RWPE2 (cell line): ENCODE results near the gene FBXO45.
"Not testable (repeated sequence)": the region's sequence is repeated elsewhere in the genome, so short reads cannot be mapped to it uniquely, and the experiment has no call there.

Source experiments
- ATAC-seq: fragments of 200-7000 bp; cut with Tn5 transposase; 3 replicates; pipeline ENCODE4 v1.9.1; 2021; ENCODE audit warnings: low read depth
- DNase-seq: peaks from one replicate; pipeline ENCODE4 v3.0.0-alpha.2; 2020; ENCODE audit warnings: low spot score
- H3K27ac ChIP-seq: fragments of 450-650 bp; 2 replicates; pipeline ENCODE4 v1.5.1; 2017; ENCODE audit warnings: mild to moderate bottlenecking; ENCODE audit not compliant: poor library complexity, severe bottlenecking
- H3K27me3 ChIP-seq: fragments of 250-450 bp; sonication (Bioruptor Pico); 2 replicates; pipeline ENCODE4 v1.5.1; 2021; ENCODE audit warnings: mild to moderate bottlenecking, moderate library complexity; ENCODE audit not compliant: insufficient read depth, poor library complexity, severe bottlenecking
- H3K36me3 ChIP-seq: fragments of 250-450 bp; sonication (Bioruptor Pico); 2 replicates; pipeline ENCODE4 v1.5.1; 2020; ENCODE audit warnings: low read depth, mild to moderate bottlenecking, moderate library complexity
- H3K4me1 ChIP-seq: fragments of 250-450 bp; sonication (Bioruptor Pico); 2 replicates; pipeline ENCODE4 v1.5.1; 2021; ENCODE audit warnings: mild to moderate bottlenecking, moderate library complexity; ENCODE audit not compliant: insufficient read depth, poor library complexity, severe bottlenecking
- H3K4me3 ChIP-seq: fragments of 250-450 bp; sonication (Bioruptor Pico); 2 replicates; pipeline ENCODE4 v1.5.1; 2021; ENCODE audit warnings: mild to moderate bottlenecking, moderate library complexity; ENCODE audit not compliant: severe bottlenecking
- H3K9me3 ChIP-seq: fragments of 250-450 bp; sonication (Bioruptor Pico); 2 replicates; pipeline ENCODE4 v1.5.1; 2021; ENCODE audit warnings: mild to moderate bottlenecking, moderate library complexity; ENCODE audit not compliant: severe bottlenecking
- CTCF ChIP-seq: fragments of 450-650 bp; IDR thresholded peaks from one replicate; pipeline ENCODE4 v1.5.1; 2017; ENCODE audit warnings: mild to moderate bottlenecking, moderate library complexity; ENCODE audit not compliant: poor library complexity, severe bottlenecking

The FBXO45 gene

GRCh38 chr3:196547067-196547466, 21.4 kb upstream of the FBXO45 start:
- Histone ChIP-seq H3K36me3 (no peaks in the 10 kb centered on the region), H3K9me3 (peaks cover 5% of the 10 kb centered on the region), H3K27me3 (no peaks in the 10 kb centered on the region), H3K4me1 (no peaks in the 10 kb centered on the region), H3K4me3 (no peak overlapping the region), H3K27ac (no peak overlapping the region)
- ATAC-seq (no peak), DNase-seq (no peak)
- no peak for TF ChIP-seq CTCF

- not testable (repeated sequence) for H3K4me1 ChIP-seq, H3K27me3 ChIP-seq, H3K9me3 ChIP-seq, H3K4me3 ChIP-seq, ATAC-seq, H3K36me3 ChIP-seq, H3K27ac ChIP-seq, DNase-seq
Observed at GRCh38 chr3:196549312-196549711, 19.1 kb upstream of the FBXO45 start.

GRCh38 chr3:196550172-196550571, 18.3 kb upstream of the FBXO45 start:
- H3K9me3 ChIP-seq, H3K27me3 ChIP-seq, H3K36me3 ChIP-seq, H3K27ac ChIP-seq, H3K4me1 ChIP-seq, DNase-seq, ATAC-seq, H3K4me3 ChIP-seq: not testable (repeated sequence)

GRCh38 chr3:196552253-196552652, 16.2 kb upstream of the FBXO45 start:
- Histone ChIP-seq H3K27ac (no peak overlapping the region), H3K4me3 (no peak overlapping the region), H3K9me3 (peaks cover 5% of the 10 kb centered on the region), H3K27me3 (no peaks in the 10 kb centered on the region), H3K4me1 (no peaks in the 10 kb centered on the region), H3K36me3 (no peaks in the 10 kb centered on the region; the same call in 1 of the 2 replicates)
- TF ChIP-seq CTCF, result no peak
- DNase-seq (no peak), ATAC-seq (no peak)

GRCh38 chr3:196553551-196553950, 14.9 kb upstream of the FBXO45 start:
- Histone ChIP-seq H3K27me3 (no peaks in the 10 kb centered on the region), H3K4me3 (no peak overlapping the region), H3K27ac (no peak overlapping the region), H3K36me3 (no peaks in the 10 kb centered on the region; the same call in 1 of the 2 replicates), H3K4me1 (no peaks in the 10 kb centered on the region), H3K9me3 (peaks cover 5% of the 10 kb centered on the region)
- DNase-seq (no peak), ATAC-seq (no peak)
- no peak for TF ChIP-seq CTCF

- ATAC-seq (no peak), DNase-seq (no peak)
- Histone ChIP-seq H3K27me3 (no peaks in the 10 kb centered on the region), H3K36me3 (no peaks in the 10 kb centered on the region; the same call in 1 of the 2 replicates), H3K9me3 (peaks cover 5% of the 10 kb centered on the region), H3K27ac (no peak overlapping the region), H3K4me3 (no peak overlapping the region), H3K4me1 (no peaks in the 10 kb centered on the region)
- TF ChIP-seq CTCF, result no peak
Observed at GRCh38 chr3:196554205-196554604, 14.3 kb upstream of the FBXO45 start.
